Adrenal gland (tissue), 5 donors: ENCODE measurements around the gene GFOD2.

Experiments
- POLR2A ChIP-seq, 2 donors: fragments of 450-650 bp; IDR thresholded peaks; one replicate each; pipeline ENCODE4 v1.6.1; 2017; ENCODE audit warnings: antibody characterized with exemption in 2 of 2, mild to moderate bottlenecking in 2 of 2, moderate library complexity in 1 of 2
- TF ChIP-seq, protein P1 (sequence below), 6 experiments: fragments of 450-650 bp in 4 of 6; fragments of 200-600 bp in 2 of 6; sonication (generic) in 1 of 6; IDR thresholded peaks; 1 replicate in 5 of 6; 2 replicates in 1 of 6; pipeline versions ENCODE4 v1.5.1 to v1.8.0; 2016 to 2021; ENCODE audit warnings: antibody characterized with exemption in 6 of 6, mild to moderate bottlenecking in 2 of 6, moderate library complexity in 1 of 6
- donor health status: DM: no; HTN: no; CAD: no.

DNA sequence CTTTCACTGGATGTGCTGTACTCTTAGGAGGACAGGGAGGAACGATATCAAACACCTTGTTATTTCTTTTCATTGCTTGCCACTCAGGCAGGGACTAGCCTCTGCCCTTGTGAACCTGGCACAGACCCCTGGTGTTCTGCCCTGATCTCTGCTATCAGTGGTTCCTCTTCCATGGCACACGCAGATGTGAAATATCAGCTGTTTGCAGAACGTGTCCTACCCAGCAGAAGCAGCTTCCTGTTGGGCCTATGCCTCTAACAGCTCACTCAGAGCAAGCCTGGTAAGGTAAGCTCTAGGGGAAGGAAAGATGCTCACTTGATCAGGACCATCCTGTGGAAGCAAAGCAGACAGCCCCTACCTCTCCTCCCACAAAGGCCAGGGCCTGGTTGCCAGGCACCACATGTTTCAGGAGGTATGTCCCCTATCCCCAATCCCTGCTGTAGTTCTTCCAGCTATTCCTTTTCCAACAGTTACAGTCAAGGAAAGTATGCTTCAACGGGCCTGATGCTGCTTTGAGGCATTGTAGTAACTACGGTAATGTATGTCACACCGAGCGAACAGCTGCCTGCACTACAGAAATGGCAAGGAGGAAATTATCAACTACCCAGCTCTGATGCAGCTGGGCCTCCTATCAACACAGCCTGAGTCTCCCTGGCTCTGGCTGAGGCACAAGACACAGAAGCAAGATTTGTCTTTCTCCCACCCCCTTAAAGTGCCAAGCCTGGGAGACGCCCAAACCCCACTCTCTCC is 41.3 kb upstream of the GFOD2 start:
- TF ChIP-seq, protein P1, sequence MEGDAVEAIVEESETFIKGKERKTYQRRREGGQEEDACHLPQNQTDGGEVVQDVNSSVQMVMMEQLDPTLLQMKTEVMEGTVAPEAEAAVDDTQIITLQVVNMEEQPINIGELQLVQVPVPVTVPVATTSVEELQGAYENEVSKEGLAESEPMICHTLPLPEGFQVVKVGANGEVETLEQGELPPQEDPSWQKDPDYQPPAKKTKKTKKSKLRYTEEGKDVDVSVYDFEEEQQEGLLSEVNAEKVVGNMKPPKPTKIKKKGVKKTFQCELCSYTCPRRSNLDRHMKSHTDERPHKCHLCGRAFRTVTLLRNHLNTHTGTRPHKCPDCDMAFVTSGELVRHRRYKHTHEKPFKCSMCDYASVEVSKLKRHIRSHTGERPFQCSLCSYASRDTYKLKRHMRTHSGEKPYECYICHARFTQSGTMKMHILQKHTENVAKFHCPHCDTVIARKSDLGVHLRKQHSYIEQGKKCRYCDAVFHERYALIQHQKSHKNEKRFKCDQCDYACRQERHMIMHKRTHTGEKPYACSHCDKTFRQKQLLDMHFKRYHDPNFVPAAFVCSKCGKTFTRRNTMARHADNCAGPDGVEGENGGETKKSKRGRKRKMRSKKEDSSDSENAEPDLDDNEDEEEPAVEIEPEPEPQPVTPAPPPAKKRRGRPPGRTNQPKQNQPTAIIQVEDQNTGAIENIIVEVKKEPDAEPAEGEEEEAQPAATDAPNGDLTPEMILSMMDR (IDR thresholded peaks at IDR 0.05) = no peak
- TF ChIP-seq POLR2A (IDR thresholded peaks at IDR 0.05) = no peak
